T1000 (cell line): ENCODE measurements around the gene IL22RA2.

Source experiments
- DNase-seq: peaks from one replicate; lab custom pipeline; 2025; ENCODE audit warnings: mixed read lengths; lab: John Stamatoyannopoulos, UW

Gene IL22RA2

GRCh38 chr6:137197684-137198645, 24.5 kb upstream of the IL22RA2 start:
- no peak for DNase-seq

GRCh38 chr6:137193256-137194070, 20.0 kb upstream of the IL22RA2 start:
- no peak for DNase-seq

- no peak for DNase-seq
Measured at GRCh38 chr6:137192821-137193220, 19.4 kb upstream of the IL22RA2 start.

- DNase-seq = no peak
Measured at GRCh38 chr6:137191670-137192069, 18.2 kb upstream of the IL22RA2 start.

- no peak for DNase-seq
Measured at GRCh38 chr6:137191236-137191635, 17.8 kb upstream of the IL22RA2 start.

DNA sequence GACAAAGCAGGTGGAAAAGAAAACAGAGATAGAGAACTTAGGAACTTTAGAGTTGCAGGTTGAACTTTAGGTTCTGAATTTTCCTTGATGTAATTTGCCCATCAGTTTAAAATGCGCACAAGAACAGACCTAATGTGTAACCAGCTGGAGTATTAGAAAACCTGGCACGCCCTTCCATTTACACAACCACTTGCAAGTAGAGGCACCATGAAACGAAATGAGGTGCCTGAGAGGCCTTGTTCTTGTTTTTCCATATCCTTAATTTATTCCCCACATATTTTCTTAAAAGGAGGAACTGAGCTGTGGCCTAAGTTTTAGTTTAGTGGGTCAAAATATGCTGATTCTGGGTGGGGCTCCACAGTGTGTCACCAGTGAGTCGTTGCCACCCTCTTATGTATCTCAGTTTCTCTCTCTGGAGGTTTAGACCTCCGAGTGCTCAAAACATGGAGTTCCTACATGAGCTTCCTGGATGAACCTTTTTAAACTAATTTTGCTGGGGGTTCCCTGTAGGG, 17.2 kb upstream of the IL22RA2 start:
- no peak for DNase-seq

DNA sequence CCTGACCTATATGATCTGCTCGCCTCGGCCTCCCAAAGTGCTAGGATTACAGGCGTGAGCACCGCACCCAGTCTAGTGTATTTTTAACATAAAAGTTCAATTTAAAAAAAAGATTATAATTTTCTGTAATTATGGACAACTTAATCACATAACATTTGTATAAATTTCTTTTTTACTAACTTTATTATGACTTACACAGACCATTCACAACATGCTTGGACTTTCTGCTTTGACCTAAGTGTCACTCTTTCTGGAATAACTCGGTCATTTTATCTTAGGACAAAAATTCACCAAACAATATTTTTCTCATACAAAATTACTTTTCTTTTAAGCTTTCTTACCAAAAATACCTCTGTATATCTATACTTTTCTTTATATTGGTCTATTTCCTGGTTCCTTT, 15.4 kb upstream of the IL22RA2 start:
- DNase-seq = no peak

GRCh38 chr6:137185290-137185689, 11.8 kb upstream of the IL22RA2 start:
- DNase-seq = no peak

GRCh38 chr6:137182654-137183073, 9.2 kb upstream of the IL22RA2 start:
- DNase-seq = no peak

GRCh38 chr6:137181891-137182653, 8.6 kb upstream of the IL22RA2 start:
- DNase-seq = no peak

- no peak for DNase-seq
Measured at GRCh38 chr6:137177611-137178010, 4.2 kb upstream of the IL22RA2 start.

DNA sequence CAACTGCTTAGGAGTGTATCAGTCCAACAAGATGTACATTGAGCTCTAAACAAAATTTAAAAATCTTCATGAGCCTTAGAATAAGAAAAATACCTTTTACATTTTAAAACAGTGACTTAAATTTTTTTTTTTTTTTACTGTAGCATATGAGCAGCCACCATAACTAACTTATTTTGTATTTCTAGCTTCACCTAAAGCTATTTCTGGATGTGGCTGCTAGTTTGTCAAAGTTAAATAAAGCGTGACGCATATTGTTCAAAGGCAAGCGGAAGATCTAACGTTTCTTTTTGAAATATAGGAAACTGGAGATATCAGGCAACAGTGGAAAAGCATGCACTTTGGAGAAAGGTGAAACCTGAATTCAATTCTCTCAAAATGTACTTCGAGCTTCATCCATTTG, 3.3 kb upstream of the IL22RA2 start:
- no peak for DNase-seq

- no peak for DNase-seq
Measured at GRCh38 chr6:137175868-137176245, 2.4 kb upstream of the IL22RA2 start.

DNA sequence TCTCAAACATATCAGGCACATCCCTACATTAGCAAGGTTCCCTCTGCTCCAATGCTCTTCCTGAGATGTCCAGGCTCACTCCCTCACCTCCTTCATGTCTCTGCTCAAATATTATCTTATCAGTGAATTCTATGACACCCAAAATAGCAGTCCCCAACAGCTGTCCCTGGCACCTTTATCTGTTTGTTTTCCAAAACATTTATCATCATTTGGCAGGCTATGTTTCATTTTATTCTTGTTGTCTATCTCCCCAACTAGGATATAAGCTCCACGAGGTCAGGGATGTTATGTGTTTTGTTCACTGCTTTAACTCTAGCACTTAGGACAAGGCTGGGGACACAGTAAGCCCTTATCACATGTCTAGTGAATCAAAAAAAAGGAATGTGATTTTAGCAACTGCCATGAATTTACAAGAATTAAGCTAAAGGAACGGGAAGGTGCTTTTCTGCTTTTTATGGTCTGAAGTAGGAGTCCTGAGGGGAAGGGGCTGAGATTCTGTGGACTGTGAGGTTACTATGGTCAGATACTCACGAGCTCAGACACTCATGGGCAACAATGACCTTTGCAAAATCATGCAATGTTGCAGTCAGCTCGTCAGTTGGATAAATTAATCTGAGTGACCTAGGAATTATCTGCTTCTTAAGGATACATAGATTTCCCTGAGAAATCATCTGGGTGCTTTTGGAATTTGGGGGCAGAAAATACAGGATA, 1.9 kb upstream of the IL22RA2 start:
- no peak for DNase-seq

DNA sequence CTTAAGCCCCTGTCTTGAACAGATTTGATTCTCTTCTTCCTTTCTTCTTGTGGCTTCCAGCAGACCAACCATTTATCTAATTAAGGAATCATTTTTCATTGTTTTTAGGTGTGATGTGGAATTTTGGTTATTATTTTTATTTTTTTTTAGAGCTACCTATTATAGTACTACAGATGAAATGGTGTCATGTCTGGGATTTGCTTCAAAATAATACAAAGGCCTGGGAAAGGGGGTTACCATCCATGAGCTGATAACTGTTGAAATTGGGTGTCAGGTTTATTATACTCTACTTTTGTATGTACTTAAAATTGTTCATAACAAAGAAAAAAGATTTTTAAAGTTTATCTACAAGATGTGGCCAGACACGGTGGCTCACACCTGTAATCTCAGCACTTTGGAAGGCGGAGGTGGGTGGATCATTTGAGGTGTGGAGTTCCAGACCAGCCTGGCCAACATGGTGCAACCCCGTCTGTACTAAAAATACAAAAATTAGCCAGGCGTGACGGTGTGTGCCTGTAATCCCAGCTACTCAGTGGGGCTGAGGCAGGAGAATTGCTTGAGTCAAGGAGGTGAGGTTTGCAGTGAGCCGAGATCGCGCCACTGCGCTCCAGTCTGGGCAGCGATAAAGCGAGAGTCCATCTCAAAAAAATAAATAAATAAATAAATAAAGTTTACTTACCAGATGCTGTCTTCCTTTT, 561 bp downstream of the IL22RA2 start:
- DNase-seq = no peak

DNA sequence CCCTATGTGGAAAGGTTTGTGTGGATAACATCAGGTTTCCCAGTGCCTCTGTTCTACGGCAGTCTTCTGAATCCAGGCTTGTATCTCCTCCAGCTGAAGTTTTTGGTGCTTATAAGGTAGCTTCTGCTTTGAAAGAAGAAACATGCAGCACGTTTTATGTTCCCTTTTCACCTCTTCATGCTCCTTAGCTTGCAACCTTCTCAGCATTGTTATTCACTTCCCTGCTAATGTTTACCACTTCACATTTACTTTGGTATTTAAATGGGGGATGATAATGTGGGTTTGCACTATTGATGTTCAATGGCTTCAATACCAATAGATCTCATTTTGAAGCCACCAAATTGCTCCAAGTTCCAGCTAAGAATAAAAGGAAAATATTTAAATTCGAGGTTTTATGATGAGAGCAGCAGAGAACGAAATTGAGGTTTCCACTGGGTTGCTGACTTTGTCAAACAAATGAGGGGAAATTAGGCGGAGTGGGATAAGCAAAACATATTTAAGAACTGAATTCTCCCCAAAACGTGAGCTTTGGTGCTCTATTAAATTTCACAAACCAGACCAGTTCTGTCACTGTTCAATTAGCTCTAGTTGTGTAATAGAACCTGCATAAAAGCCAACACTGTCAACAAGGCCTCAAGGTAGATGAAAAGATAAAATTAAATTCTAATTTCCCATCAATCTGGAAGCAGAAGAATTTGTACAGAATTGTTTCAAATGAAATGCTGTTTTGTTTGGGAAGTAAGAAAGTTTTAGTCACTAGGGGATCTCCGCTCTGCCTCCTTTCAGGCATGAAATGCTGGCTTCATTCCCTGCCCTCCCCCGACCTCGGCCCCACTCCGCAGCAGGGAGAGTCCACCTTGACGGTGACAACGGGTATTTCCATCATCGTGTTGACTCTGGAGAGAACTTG, 1.4 kb downstream of the IL22RA2 start:
- no peak for DNase-seq

GRCh38 chr6:137171053-137171374, 2.4 kb downstream of the IL22RA2 start:
- no peak for DNase-seq

DNA sequence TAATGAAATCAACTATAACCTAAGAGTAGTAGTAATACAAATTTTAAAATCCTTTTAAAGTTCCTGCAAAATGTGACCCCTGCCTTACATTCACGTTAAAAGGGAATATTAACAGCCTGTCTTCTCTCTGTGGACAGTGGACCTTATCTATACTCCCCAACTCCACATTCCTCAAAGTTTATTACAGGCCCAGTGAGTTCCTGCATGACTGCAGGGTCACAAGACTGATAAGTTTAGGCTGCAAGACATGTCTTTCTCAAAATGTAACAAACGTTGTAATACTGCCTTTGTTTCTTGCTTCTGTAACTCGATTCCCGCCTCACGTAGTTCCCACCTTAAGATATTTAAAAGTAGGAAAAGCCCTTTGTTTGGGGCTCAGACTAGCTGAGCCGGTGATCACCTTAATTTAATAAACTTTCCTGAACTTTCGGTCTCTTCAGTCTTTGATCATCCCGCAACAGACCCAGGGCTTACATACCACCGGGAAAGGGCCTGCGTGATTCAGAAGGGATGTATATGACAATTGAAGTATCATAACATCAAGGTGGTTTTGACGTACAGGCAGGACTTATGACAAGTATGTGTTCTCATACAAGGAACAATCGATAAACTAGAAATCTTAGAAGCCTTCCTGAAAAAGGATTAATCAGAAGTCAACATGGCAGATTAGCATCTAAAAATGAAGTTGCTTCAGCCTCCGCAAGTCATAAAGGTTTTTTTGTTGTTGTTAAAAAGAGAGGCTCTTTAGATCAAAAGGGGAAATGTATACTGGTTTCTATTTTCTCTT, 3.0 kb downstream of the IL22RA2 start:
- no peak for DNase-seq
